Neural crest cell (in vitro differentiated cells): ENCODE data around the gene PECR. TPM values are rescaled to one million over a fixed set of nuclear protein-coding genes. Genes with fewer than 3 reads are reported as not detected.

Experiments
- DNase-seq: peaks from one replicate; pipeline ENCODE4 v3.0.0; 2021; ENCODE audit warnings: low read depth, mixed read lengths, low spot score
- H3K27ac Mint-ChIP-seq: one replicate; pipeline ENCODE4 v1.8.0; 2021; ENCODE audit warnings: mild to moderate bottlenecking, mixed read lengths; ENCODE audit not compliant: unreplicated experiment
- H3K27me3 Mint-ChIP-seq: 2 replicates; pipeline ENCODE4 v1.8.0; 2021; ENCODE audit warnings: low read depth, mild to moderate bottlenecking, mixed read lengths
- H3K36me3 Mint-ChIP-seq: 2 replicates; pipeline ENCODE4 v1.8.0; 2021; ENCODE audit warnings: low read depth, mild to moderate bottlenecking, mixed read lengths
- H3K4me1 Mint-ChIP-seq: 2 replicates; pipeline ENCODE4 v1.8.0; 2021; ENCODE audit warnings: mixed read lengths
- H3K4me3 Mint-ChIP-seq: one replicate; pipeline ENCODE4 v1.8.0; 2021; ENCODE audit warnings: mild to moderate bottlenecking, mixed read lengths
- H3K9me3 Mint-ChIP-seq: 2 replicates; pipeline ENCODE4 v1.8.0; 2021; ENCODE audit warnings: mixed read lengths
- total RNA-seq: library from RNA; stranded (reverse); gene quantifications from 2 replicates; pipeline ENCODE4 v1.2.1, GENCODE V29; 2021
- TF ChIP-seq, protein P1 (sequence below): fragments of 200-600 bp; sonication (generic); conservative IDR thresholded peaks from 2 replicates; pipeline ENCODE4 v1.5.0; 2021; ENCODE audit warnings: antibody characterized with exemption, mild to moderate bottlenecking

Gene PECR
- total RNA-seq, 1 donor from 2014 or later = 18.2 TPM

DNA sequence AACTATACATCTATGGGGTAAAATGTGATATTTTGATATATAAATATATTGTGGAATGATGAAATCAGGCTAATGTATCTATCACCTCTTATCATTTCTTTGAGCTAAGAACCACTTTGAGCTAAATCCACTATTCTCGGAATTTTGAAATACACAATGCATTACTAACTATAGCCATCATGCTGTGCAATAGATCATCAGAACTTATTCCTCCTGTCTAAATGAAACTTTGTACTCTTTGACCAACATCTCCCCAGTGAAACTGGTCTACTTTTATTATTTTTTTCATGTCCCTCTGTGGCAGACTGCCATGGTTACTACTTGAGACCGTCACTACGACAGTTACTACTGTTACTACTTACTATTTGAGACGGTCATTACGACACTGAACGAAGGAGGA, 11.4 kb downstream of the PECR start:
- Mint-ChIP-seq H3K36me3 (peaks cover 7% of the 10 kb centered on the region), H3K9me3 (no peaks in the 10 kb centered on the region), H3K4me1 (peaks cover 3% of the 10 kb centered on the region), H3K27me3 (no peaks in the 10 kb centered on the region), H3K4me3 (no peak overlapping the region), H3K27ac (no peak overlapping the region)
- no peak for DNase-seq
- TF ChIP-seq, protein P1, sequence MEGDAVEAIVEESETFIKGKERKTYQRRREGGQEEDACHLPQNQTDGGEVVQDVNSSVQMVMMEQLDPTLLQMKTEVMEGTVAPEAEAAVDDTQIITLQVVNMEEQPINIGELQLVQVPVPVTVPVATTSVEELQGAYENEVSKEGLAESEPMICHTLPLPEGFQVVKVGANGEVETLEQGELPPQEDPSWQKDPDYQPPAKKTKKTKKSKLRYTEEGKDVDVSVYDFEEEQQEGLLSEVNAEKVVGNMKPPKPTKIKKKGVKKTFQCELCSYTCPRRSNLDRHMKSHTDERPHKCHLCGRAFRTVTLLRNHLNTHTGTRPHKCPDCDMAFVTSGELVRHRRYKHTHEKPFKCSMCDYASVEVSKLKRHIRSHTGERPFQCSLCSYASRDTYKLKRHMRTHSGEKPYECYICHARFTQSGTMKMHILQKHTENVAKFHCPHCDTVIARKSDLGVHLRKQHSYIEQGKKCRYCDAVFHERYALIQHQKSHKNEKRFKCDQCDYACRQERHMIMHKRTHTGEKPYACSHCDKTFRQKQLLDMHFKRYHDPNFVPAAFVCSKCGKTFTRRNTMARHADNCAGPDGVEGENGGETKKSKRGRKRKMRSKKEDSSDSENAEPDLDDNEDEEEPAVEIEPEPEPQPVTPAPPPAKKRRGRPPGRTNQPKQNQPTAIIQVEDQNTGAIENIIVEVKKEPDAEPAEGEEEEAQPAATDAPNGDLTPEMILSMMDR = no peak

DNA sequence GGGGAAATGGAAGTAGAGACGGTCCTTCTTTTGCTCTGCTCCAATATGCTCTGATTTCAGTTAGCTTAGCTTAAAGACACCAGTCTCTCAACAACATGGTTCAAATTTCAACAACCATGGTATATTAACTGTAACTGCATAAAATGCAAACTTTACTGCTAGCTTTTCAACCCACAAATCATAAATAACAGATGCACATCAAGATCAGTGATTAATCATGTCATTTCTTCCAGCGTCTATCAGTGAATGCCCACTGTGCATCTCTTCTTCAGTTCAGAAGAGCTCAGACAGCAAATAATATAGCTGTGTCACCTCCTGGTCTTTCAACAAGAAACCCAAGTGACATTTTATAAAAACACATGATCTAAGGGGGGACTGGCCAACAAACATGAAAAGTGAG, 12.6 kb downstream of the PECR start:
- H3K36me3 Mint-ChIP-seq = peaks cover 7% of the 10 kb centered on the region
- no peak overlapping the region for H3K4me3 Mint-ChIP-seq
- no peak for DNase-seq
- H3K27me3 Mint-ChIP-seq = no peaks in the 10 kb centered on the region
- TF ChIP-seq, protein P1 = no peak
- H3K27ac Mint-ChIP-seq = no peak overlapping the region
- H3K9me3 Mint-ChIP-seq = no peaks in the 10 kb centered on the region
- H3K4me1 Mint-ChIP-seq = peaks cover 3% of the 10 kb centered on the region

DNA sequence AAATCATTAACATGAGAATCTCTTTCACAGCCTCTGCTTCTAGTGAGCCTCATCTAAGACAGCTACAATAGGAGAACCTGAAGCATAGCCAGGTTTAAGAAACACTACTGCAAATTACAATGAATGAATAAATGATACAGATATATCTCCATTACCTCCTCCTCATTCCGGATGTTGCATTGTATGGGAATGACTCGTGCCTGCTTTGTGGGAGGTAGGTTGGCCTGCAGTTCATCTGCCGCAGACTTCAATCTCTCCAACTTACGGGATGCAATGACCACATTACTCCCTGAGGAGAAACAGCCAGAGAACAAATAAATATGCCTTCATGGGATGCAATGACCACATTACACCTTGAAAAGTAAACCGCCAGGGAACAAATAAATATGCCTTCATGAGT, 15.4 kb downstream of the PECR start:
- DNase-seq = no peak
- no peak overlapping the region for H3K4me3 Mint-ChIP-seq
- H3K27ac Mint-ChIP-seq = no peak overlapping the region
- H3K9me3 Mint-ChIP-seq = no peaks in the 10 kb centered on the region
- no peaks in the 10 kb centered on the region for H3K27me3 Mint-ChIP-seq
- TF ChIP-seq, protein P1 = no peak
- H3K36me3 Mint-ChIP-seq = peaks cover 5% of the 10 kb centered on the region
- peaks cover 3% of the 10 kb centered on the region for H3K4me1 Mint-ChIP-seq

DNA sequence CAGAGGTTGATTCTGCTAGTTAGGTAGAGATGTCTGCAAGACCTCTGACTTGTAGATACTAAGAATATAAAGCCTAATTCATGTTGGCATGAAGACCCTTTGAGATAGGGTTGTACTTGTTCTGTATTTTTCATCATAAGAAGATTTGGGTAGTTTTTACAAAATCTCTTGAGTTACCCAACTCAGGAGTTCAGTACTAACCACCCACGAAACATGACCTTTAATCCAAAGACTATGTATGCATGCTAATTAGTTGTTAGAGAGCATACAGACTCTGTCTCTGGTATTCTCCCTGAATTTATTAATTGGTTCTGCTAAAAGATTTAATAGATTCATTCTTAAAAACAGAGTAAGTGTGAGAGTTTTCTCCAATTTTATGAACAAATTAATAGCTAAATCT, 16.9 kb downstream of the PECR start:
- TF ChIP-seq, protein P1 = no peak
- no peak for DNase-seq
- H3K4me1 Mint-ChIP-seq = peaks cover 3% of the 10 kb centered on the region
- peaks cover 6% of the 10 kb centered on the region for H3K36me3 Mint-ChIP-seq
- no peaks in the 10 kb centered on the region for H3K27me3 Mint-ChIP-seq
- H3K4me3 Mint-ChIP-seq = no peak overlapping the region
- no peak overlapping the region for H3K27ac Mint-ChIP-seq
- no peaks in the 10 kb centered on the region for H3K9me3 Mint-ChIP-seq

DNA sequence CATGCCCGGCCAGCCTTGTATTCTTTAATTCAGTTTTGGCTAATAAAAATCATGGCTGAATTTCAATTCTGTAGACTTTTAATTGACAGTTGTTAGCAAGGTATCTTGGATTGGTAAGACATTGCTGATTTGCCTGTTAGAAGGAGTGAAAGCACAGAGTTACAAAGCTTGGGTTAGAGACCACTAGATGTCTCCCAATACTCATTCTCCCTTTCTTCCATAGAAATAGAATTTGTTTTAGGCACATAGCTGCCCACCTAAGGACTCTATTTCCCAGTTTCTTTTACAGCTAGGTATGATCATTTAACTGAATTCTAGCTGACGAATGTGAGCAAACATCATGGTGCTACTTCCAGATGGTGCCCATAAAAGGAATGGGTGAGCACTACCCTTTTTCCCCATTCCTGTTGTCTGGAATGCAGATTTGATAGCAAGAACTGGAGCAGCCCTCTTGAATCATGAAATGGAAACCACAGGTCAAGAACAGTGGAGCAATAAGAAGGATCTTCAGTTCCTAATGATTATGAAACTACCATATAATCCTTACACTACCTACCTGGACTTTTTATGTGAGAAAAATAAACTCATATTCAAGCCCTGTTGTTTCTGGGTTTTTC, 17.5 kb downstream of the PECR start:
- H3K27ac Mint-ChIP-seq = no peak overlapping the region
- H3K4me1 Mint-ChIP-seq = peaks cover 3% of the 10 kb centered on the region
- no peaks in the 10 kb centered on the region for H3K27me3 Mint-ChIP-seq
- H3K36me3 Mint-ChIP-seq = peaks cover 9% of the 10 kb centered on the region
- no peak overlapping the region for H3K4me3 Mint-ChIP-seq
- DNase-seq = no peak
- TF ChIP-seq, protein P1 = peak; percentile 26
- H3K9me3 Mint-ChIP-seq = no peaks in the 10 kb centered on the region
